Measurements from ENCODE around the gene IL1RAP.

The IL1RAP gene

GRCh38 chr3:190606596-190606995 is 92.7 kb downstream of the IL1RAP start:
- Histone ChIP-seq H3K9me3 (ENCODE audit: severe bottlenecking) (no peaks in the 10 kb centered on the region), H3K36me3 (no peaks in the 10 kb centered on the region), H3K4me3 (ENCODE audit: low read depth, low read length) (no peak overlapping the region), H3K27ac (no peak overlapping the region), H3K27me3 (ENCODE audit: insufficient read depth, low read depth, severe bottlenecking) (no peaks in the 10 kb centered on the region)
- no peak for DNase-seq
- TF ChIP-seq CTCF (IDR thresholded peaks at IDR 0.05; ENCODE audit: low read depth, low read length), result no peak

GRCh38 chr3:190607021-190607420 is 93.1 kb downstream of the IL1RAP start:
- no peaks in the 10 kb centered on the region for H3K36me3 ChIP-seq
- no peaks in the 10 kb centered on the region for H3K9me3 ChIP-seq (ENCODE audit: severe bottlenecking)
- no peak for DNase-seq
- H3K4me3 ChIP-seq (ENCODE audit: low read depth, low read length), result no peak overlapping the region
- TF ChIP-seq CTCF (IDR thresholded peaks at IDR 0.05; ENCODE audit: low read depth, low read length), result no peak
- no peaks in the 10 kb centered on the region for H3K27me3 ChIP-seq (ENCODE audit: insufficient read depth, low read depth, severe bottlenecking)
- no peak overlapping the region for H3K27ac ChIP-seq

- no peak for DNase-seq
- Histone ChIP-seq H3K27ac (no peak overlapping the region), H3K4me3 (ENCODE audit: low read depth, low read length) (no peak overlapping the region), H3K36me3 (no peaks in the 10 kb centered on the region), H3K9me3 (ENCODE audit: severe bottlenecking) (no peaks in the 10 kb centered on the region), H3K27me3 (ENCODE audit: insufficient read depth, low read depth, severe bottlenecking) (no peaks in the 10 kb centered on the region)
- no peak for TF ChIP-seq CTCF (IDR thresholded peaks at IDR 0.05; ENCODE audit: low read depth, low read length)
These were observed 95.1 kb downstream of the IL1RAP start for GRCh38 chr3:190608850-190609589.

DNA sequence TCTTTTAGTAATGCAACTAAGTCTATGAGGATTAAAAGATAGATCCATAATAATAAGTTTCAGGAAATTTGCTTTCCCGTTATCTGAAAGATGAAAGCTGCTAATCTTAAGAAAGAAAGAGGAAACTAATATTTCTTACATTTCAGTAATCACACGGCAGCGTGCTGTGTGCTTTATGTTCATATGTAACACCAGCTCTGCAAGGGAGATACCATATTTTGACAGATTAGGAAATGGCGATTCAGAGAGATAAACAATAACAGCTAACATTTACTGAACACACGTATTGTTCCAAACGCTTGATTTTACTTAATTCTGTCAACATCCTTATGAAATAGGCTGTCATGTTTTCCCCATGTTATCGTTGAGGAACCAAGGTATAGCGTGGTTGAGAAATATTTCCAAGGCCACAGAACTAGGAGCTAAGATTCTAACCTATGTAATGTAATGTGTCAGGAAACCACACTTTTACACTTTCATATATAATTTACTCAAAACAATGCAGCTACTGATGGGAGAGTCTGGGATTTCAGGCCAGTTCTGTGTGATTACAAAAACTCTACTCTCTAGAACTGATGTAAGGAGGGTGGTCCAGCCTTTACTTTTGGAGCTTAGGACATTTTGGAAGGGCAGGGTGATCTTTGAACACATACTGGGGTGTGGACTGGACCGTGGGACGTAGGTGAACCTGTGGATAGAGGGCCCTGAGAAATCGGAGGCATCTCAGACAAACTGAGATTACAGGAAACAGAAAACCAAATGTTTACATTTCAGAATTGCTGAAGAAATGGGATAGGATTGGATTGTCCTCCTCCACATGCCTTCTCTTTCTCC is 100.6 kb downstream of the IL1RAP start:
- H3K36me3 ChIP-seq, result no peaks in the 10 kb centered on the region
- no peaks in the 10 kb centered on the region for H3K27me3 ChIP-seq (ENCODE audit: insufficient read depth, low read depth, severe bottlenecking)
- no peak for DNase-seq
- H3K4me3 ChIP-seq (ENCODE audit: low read depth, low read length), result no peak overlapping the region
- TF ChIP-seq CTCF (IDR thresholded peaks at IDR 0.05; ENCODE audit: low read depth, low read length), result no peak
- H3K27ac ChIP-seq, result no peak overlapping the region
- no peaks in the 10 kb centered on the region for H3K9me3 ChIP-seq (ENCODE audit: severe bottlenecking)

GRCh38 chr3:190615060-190615384 is 101.1 kb downstream of the IL1RAP start:
- H3K4me3 ChIP-seq (ENCODE audit: low read depth, low read length), result no peak overlapping the region
- H3K27me3 ChIP-seq (ENCODE audit: insufficient read depth, low read depth, severe bottlenecking), result no peaks in the 10 kb centered on the region
- no peak overlapping the region for H3K27ac ChIP-seq
- no peak for DNase-seq
- no peak for TF ChIP-seq CTCF (IDR thresholded peaks at IDR 0.05; ENCODE audit: low read depth, low read length)
- H3K9me3 ChIP-seq (ENCODE audit: severe bottlenecking), result no peaks in the 10 kb centered on the region
- no peaks in the 10 kb centered on the region for H3K36me3 ChIP-seq
